B cell (primary cell): ENCODE data around the gene RPL6. TPM values are rescaled to one million over a fixed set of nuclear protein-coding genes. Genes with fewer than 3 reads are reported as not detected.

ENCODE experiments used
- ATAC-seq: fragments of 200-7000 bp; cut with Tn5 transposase; one replicate; pipeline ENCODE4 v1.10.0; 2021; ENCODE audit warnings: low read depth, mild to moderate bottlenecking, moderate number of reproducible peaks, moderate library complexity
- CTCF ChIA-PET: fragments of 350-600 bp; sonication (Branson Sonifier 250); formaldehyde crosslinking; loops from one replicate; lab custom pipeline; 2021; ENCODE audit warnings: antibody characterized with exemption, inconsistent platforms; lab: Charles Lee
- POLR2A ChIA-PET: fragments of 350-600 bp; sonication (Branson Sonifier 250); formaldehyde crosslinking; loops from one replicate; lab custom pipeline; 2021; ENCODE audit warnings: antibody characterized with exemption; lab: Charles Lee
- DNase-seq: peaks from one replicate; pipeline ENCODE4 v3.0.0; 2013
- H2AFZ ChIP-seq: 2 replicates; pipeline ENCODE4 v1.6.1; 2012; ENCODE audit warnings: mild to moderate bottlenecking, low read depth, low read length; ENCODE audit not compliant: insufficient read depth, poor library complexity, severe bottlenecking
- H3K27ac ChIP-seq, 2 donors: 1 replicate in 1 of 2; 2 replicates in 1 of 2; pipeline ENCODE4 v1.5.1; 2012 to 2013; ENCODE audit warnings: low read length in 2 of 2, mild to moderate bottlenecking in 2 of 2, moderate library complexity in 1 of 2
- H3K27me3 ChIP-seq, 4 experiments: fragments of 200-600 bp in 1 of 4; sonication (generic) in 1 of 4; replicated peaks in 1 of 4; 1 replicate in 2 of 4; 2 replicates in 2 of 4; pipeline versions ENCODE4 v1.6.1 to v1.7.0; 2013 to 2016; ENCODE audit warnings: low read length in 3 of 4, mild to moderate bottlenecking in 2 of 4, mixed read lengths in 1 of 4, moderate library complexity in 1 of 4; ENCODE audit not compliant: insufficient read depth in 4 of 4, control insufficient read depth in 3 of 4; ENCODE audit errors: control extremely low read depth in 1 of 4
- H3K36me3 ChIP-seq, 2 experiments: replicated peaks in 1 of 2; 1 replicate in 1 of 2; 2 replicates in 1 of 2; pipeline versions ENCODE4 v1.6.1 to v1.7.1; 2013; ENCODE audit warnings: low read length in 1 of 2; ENCODE audit not compliant: insufficient read depth in 2 of 2, control insufficient read depth in 1 of 2; ENCODE audit errors: control extremely low read depth in 1 of 2, extremely low read depth in 1 of 2
- H3K4me1 ChIP-seq, 2 donors: fragments of 200-600 bp in 1 of 2; sonication (generic) in 1 of 2; 1 replicate in 1 of 2; 2 replicates in 1 of 2; pipeline versions ENCODE4 v1.5.1 to v1.6.1; 2013 to 2017; ENCODE audit warnings: low read length in 2 of 2; ENCODE audit not compliant: control insufficient read depth in 2 of 2, insufficient read depth in 2 of 2
- H3K4me2 ChIP-seq: replicated peaks from 2 replicates; pipeline ENCODE3; 2012; ENCODE audit warnings: mild to moderate bottlenecking, low read depth, low read length; ENCODE audit not compliant: poor library complexity, severe bottlenecking
- H3K4me3 ChIP-seq, 5 experiments: fragments of 200-600 bp in 1 of 5; sonication (generic) in 1 of 5; 1 replicate in 3 of 5; 2 replicates in 2 of 5; pipeline versions ENCODE4 v1.5.1 to v1.7.0; 2011 to 2016; ENCODE audit warnings: low read length in 4 of 5, mild to moderate bottlenecking in 4 of 5, low read depth in 2 of 5, control low read depth in 1 of 5, moderate library complexity in 1 of 5; ENCODE audit not compliant: insufficient read depth in 1 of 5; ENCODE audit errors: control extremely low read depth in 1 of 5, extremely low read depth in 1 of 5
- H3K79me2 ChIP-seq: fragments of 200-600 bp; sonication (generic); one replicate; pipeline ENCODE4 v1.6.0; 2016; ENCODE audit warnings: low read length; ENCODE audit not compliant: control insufficient read depth, insufficient read depth
- H3K9ac ChIP-seq: fragments of 200-600 bp; sonication (generic); 2 replicates; pipeline ENCODE4 v1.6.1; 2017; ENCODE audit warnings: mild to moderate bottlenecking, low read length, moderate library complexity
- H3K9me3 ChIP-seq, 3 donors: one replicate each; pipeline versions ENCODE4 v1.6.1 to v1.7.1; 2013; ENCODE audit warnings: low read length in 2 of 3; ENCODE audit not compliant: control insufficient read depth in 2 of 3, insufficient read depth in 1 of 3; ENCODE audit errors: control extremely low read depth in 1 of 3
- H4K20me1 ChIP-seq: 2 replicates; pipeline ENCODE4 v1.6.0; 2012; ENCODE audit warnings: mild to moderate bottlenecking, low read length; ENCODE audit not compliant: insufficient read depth, control insufficient read depth, poor library complexity, severe bottlenecking
- H3K27ac Mint-ChIP-seq: one replicate; pipeline ENCODE4 v1.8.0; 2021; ENCODE audit warnings: mixed read lengths
- H3K27me3 Mint-ChIP-seq: one replicate; pipeline ENCODE4 v1.8.0; 2021; ENCODE audit warnings: mixed read lengths
- H3K4me1 Mint-ChIP-seq: one replicate; pipeline ENCODE4 v1.8.0; 2021; ENCODE audit warnings: mixed read lengths
- H3K4me3 Mint-ChIP-seq: one replicate; pipeline ENCODE4 v1.8.0; 2021; ENCODE audit warnings: mixed read lengths
- H3K9me3 Mint-ChIP-seq: one replicate; pipeline ENCODE4 v1.8.0; 2022; ENCODE audit warnings: mixed read lengths; ENCODE audit not compliant: insufficient read depth
- CTCF ChIP-seq: fragments of 200-600 bp; IDR thresholded peaks from one replicate; pipeline ENCODE4 v1.8.0; 2022; ENCODE audit warnings: antibody characterized with exemption, mild to moderate bottlenecking
- EZH2 ChIP-seq: IDR thresholded peaks from 2 replicates; pipeline ENCODE4 v1.6.1; 2012; ENCODE audit warnings: borderline replicate concordance, low read depth, mild to moderate bottlenecking, moderate library complexity, low read length; ENCODE audit not compliant: insufficient read depth, poor library complexity, severe bottlenecking
- WGBS: methylation state at CpG from one replicate; pipeline ENCODE4 v1.1.5; 2013; ENCODE audit warnings: missing lambda C conversion rate; ENCODE audit not compliant: insufficient coverage; 5-methylcytosine and 5-hydroxymethylcytosine counted together
- intact Hi-C: fragments of 100-400 bp; cut with micrococcal nuclease; formaldehyde crosslinking; loops from one replicate; pipeline ENCODE4 v1.10.0; 2022
- polyA plus RNA-seq: library from polyadenylated mRNA; depleted of rRNA; stranded (reverse); fragments of >200 nt; gene quantifications from 2 replicates; pipeline ENCODE4 v1.2.3, GENCODE V29; 2012
- total RNA-seq, 2 donors: library from RNA; stranded (reverse); fragments of 120-200 nt in 1 of 2; gene quantifications; 1 replicate in 1 of 2; 2 replicates in 1 of 2; pipeline versions ENCODE4 v1.2.3 to v1.2.4, GENCODE V29; 2013 to 2022

The RPL6 gene
- total and polyA plus RNA-seq, 2 donors (not counting 1 experiment from before 2014, with no cell fraction given): 1,336 to 1,621 TPM

GRCh38 chr12:112381406-112381882 lies 28.0 kb downstream of the RPL6 start:
- peak overlapping the region; percentile 44 to 80 (median 71) for H3K4me3 ChIP-seq
- intact Hi-C loops: loop anchor here (5.0 kb wide), 1 partner anchor 274 kb away; the partner anchor contains the start of gene NAA25

More at GRCh38 chr12:112381406-112381882, 28.0 kb downstream of the RPL6 start:
- Histone ChIP-seq H3K4me1 (peaks cover 19 to 22% of the 10 kb centered on the region in 2 donors), H3K79me2 (peaks cover 59% of the 10 kb centered on the region), H3K9me3 (no peaks in the 10 kb centered on the region), H4K20me1 (peaks cover 19% of the 10 kb centered on the region), H3K27me3 (no peaks in the 10 kb centered on the region), H2AFZ (peak overlapping the region; percentile 100), H3K27ac (peak overlapping the region; percentile 29 to 68), H3K36me3 (no peaks in the 10 kb centered on the region), H3K4me2 (peak overlapping the region; percentile 84), H3K9ac (peak overlapping the region; percentile 87)
- DNase-seq (no peak), ATAC-seq (peak; percentile 34)
- Mint-ChIP-seq H3K4me3 (peak overlapping the region; percentile 97), H3K4me1 (peaks cover 27% of the 10 kb centered on the region), H3K9me3 (no peaks in the 10 kb centered on the region), H3K27ac (peak overlapping the region; percentile 94), H3K27me3 (no peaks in the 10 kb centered on the region)
- POLR2A ChIA-PET: no interaction called here
- WGBS: under 1% methylated on average over 28 of the region's 33 CpGs
- CTCF ChIA-PET: interaction anchor here (1.4 kb wide), 1 partner anchor 183 kb away, joined by 4 read pairs; no protein-coding TSS in a partner anchor
- TF ChIP-seq EZH2: no peak
- no peak for TF ChIP-seq CTCF
